H9 (cell line): Measurements from ENCODE around the gene RCAN2. TPM values are rescaled to one million over a fixed set of nuclear protein-coding genes. Genes with fewer than 3 reads are reported as not detected.

Experiments used
- DNase-seq: peaks from one replicate; pipeline ENCODE4 v3.0.0-alpha.2; 2017
- H2AFZ ChIP-seq: one replicate; pipeline ENCODE4 v1.6.1; 2013; ENCODE audit warnings: mild to moderate bottlenecking, low read length, control low read depth, moderate library complexity
- H2AK5ac ChIP-seq: 2 replicates; pipeline ENCODE4 v1.6.1; 2013; ENCODE audit warnings: low read length, control low read depth, mixed read lengths; ENCODE audit not compliant: insufficient read length
- H2BK120ac ChIP-seq: one replicate; pipeline ENCODE4 v1.6.1; 2013; ENCODE audit warnings: low read depth, mild to moderate bottlenecking, low read length, control low read depth, inconsistent platforms; ENCODE audit not compliant: poor library complexity, severe bottlenecking
- H2BK12ac ChIP-seq: 2 replicates; pipeline ENCODE4 v1.6.1; 2013; ENCODE audit warnings: low read length, control low read depth, mixed read lengths, low read depth; ENCODE audit not compliant: insufficient read length
- H2BK15ac ChIP-seq: 2 replicates; pipeline ENCODE4 v1.6.1; 2013; ENCODE audit warnings: low read depth, low read length, control low read depth
- H2BK20ac ChIP-seq: one replicate; pipeline ENCODE4 v1.6.1; 2013; ENCODE audit warnings: low read depth, mild to moderate bottlenecking, low read length, control low read depth, inconsistent platforms; ENCODE audit not compliant: poor library complexity, severe bottlenecking
- H2BK5ac ChIP-seq: 2 replicates; pipeline ENCODE4 v1.6.1; 2013; ENCODE audit warnings: low read length, control low read depth, mixed read lengths; ENCODE audit not compliant: insufficient read length
- H3K14ac ChIP-seq: 2 replicates; pipeline ENCODE4 v1.6.1; 2013; ENCODE audit warnings: low read length, control low read depth; ENCODE audit not compliant: insufficient read depth
- H3K18ac ChIP-seq: 2 replicates; pipeline ENCODE4 v1.6.1; 2013; ENCODE audit warnings: low read depth, mild to moderate bottlenecking, mixed read lengths, low read length, control low read depth; ENCODE audit not compliant: insufficient read length
- H3K23ac ChIP-seq: 2 replicates; pipeline ENCODE4 v1.6.1; 2013; ENCODE audit warnings: low read length, control low read depth, mixed read lengths, low read depth; ENCODE audit not compliant: insufficient read length
- H3K23me2 ChIP-seq: 2 replicates; pipeline ENCODE4 v1.6.1; 2013; ENCODE audit warnings: low read depth, mild to moderate bottlenecking, mixed read lengths, low read length, control low read depth; ENCODE audit not compliant: insufficient read length, poor library complexity, severe bottlenecking
- H3K27ac ChIP-seq: 2 replicates; pipeline ENCODE4 v1.5.1; 2013; ENCODE audit warnings: low read length, control low read depth, mixed read lengths, low read depth; ENCODE audit not compliant: insufficient read length
- H3K27me3 ChIP-seq: 2 replicates; pipeline ENCODE4 v1.6.1; 2013; ENCODE audit warnings: low read length, control low read depth, inconsistent platforms; ENCODE audit not compliant: insufficient read depth
- H3K4ac ChIP-seq: 2 replicates; pipeline ENCODE4 v1.6.1; 2013; ENCODE audit warnings: low read depth, mild to moderate bottlenecking, control low read depth, inconsistent platforms, low read length, moderate library complexity
- H3K4me1 ChIP-seq: 2 replicates; pipeline ENCODE4 v1.6.1; 2013; ENCODE audit warnings: low read length, control low read depth, inconsistent platforms; ENCODE audit not compliant: insufficient read depth
- H3K4me2 ChIP-seq: 2 replicates; pipeline ENCODE4 v1.6.1; 2013; ENCODE audit warnings: low read length, control low read depth, mixed read lengths; ENCODE audit not compliant: insufficient read length, insufficient read depth
- H3K56ac ChIP-seq: 2 replicates; pipeline ENCODE4 v1.6.1; 2013; ENCODE audit warnings: low read depth, mild to moderate bottlenecking, mixed read lengths, low read length, control low read depth; ENCODE audit not compliant: insufficient read length
- H3K79me1 ChIP-seq: 2 replicates; pipeline ENCODE4 v1.6.1; 2013; ENCODE audit warnings: low read depth, mild to moderate bottlenecking, moderate library complexity, low read length, control low read depth, inconsistent platforms; ENCODE audit not compliant: insufficient read depth, poor library complexity, severe bottlenecking
- H3K79me2 ChIP-seq: 2 replicates; pipeline ENCODE4 v1.6.1; 2013; ENCODE audit warnings: low read length, control low read depth, inconsistent platforms; ENCODE audit not compliant: insufficient read depth
- H3K9ac ChIP-seq: 2 replicates; pipeline ENCODE4 v1.6.1; 2013; ENCODE audit warnings: low read length, control low read depth, mixed read lengths; ENCODE audit not compliant: insufficient read length; ENCODE audit errors: extremely low read depth
- H3K9me3 ChIP-seq: one replicate; pipeline ENCODE4 v1.6.1; 2013; ENCODE audit warnings: low read depth, low read length, inconsistent platforms; ENCODE audit not compliant: control insufficient read depth
- H3T11ph ChIP-seq: one replicate; pipeline ENCODE4 v1.6.1; 2013; ENCODE audit warnings: mild to moderate bottlenecking, low read length, control low read depth, inconsistent platforms
- H4K20me1 ChIP-seq: one replicate; pipeline ENCODE4 v1.6.1; 2013; ENCODE audit not compliant: control insufficient read depth, insufficient read length, insufficient read depth
- H4K5ac ChIP-seq: 2 replicates; pipeline ENCODE4 v1.6.1; 2013; ENCODE audit warnings: low read depth, mild to moderate bottlenecking, mixed read lengths, low read length, control low read depth; ENCODE audit not compliant: insufficient read length
- H4K8ac ChIP-seq: replicated peaks from 2 replicates; pipeline ENCODE4 v1.6.1; 2013; ENCODE audit warnings: low read length, control low read depth, mixed read lengths, low read depth; ENCODE audit not compliant: insufficient read length
- H4K91ac ChIP-seq: 2 replicates; pipeline ENCODE4 v1.6.1; 2013; ENCODE audit warnings: low read depth, mild to moderate bottlenecking, moderate library complexity, mixed read lengths, low read length, control low read depth; ENCODE audit not compliant: insufficient read length
- H3K27ac Mint-ChIP-seq, 3 experiments: 2 replicates in 2 of 3; 3 replicates in 1 of 3; pipeline ENCODE4 v1.8.0; 2020 to 2021; ENCODE audit warnings: mixed read lengths in 3 of 3, mild to moderate bottlenecking in 1 of 3, moderate library complexity in 1 of 3
- H3K27me3 Mint-ChIP-seq: 2 replicates; pipeline ENCODE4 v1.8.0; 2021; ENCODE audit warnings: low read depth, mild to moderate bottlenecking, moderate library complexity, mixed read lengths
- H3K36me3 Mint-ChIP-seq, 3 experiments: 2 replicates in 2 of 3; 3 replicates in 1 of 3; pipeline ENCODE4 v1.8.0; 2020 to 2021; ENCODE audit warnings: low read depth in 3 of 3, mixed read lengths in 3 of 3; ENCODE audit not compliant: insufficient read depth in 1 of 3
- H3K4me1 Mint-ChIP-seq, 2 experiments: 2 replicates each; pipeline ENCODE4 v1.8.0; 2020; ENCODE audit warnings: mixed read lengths in 2 of 2
- H3K4me3 Mint-ChIP-seq, 2 experiments: 2 replicates in 1 of 2; 3 replicates in 1 of 2; pipeline ENCODE4 v1.8.0; 2020 to 2021; ENCODE audit warnings: mild to moderate bottlenecking in 2 of 2, mixed read lengths in 2 of 2, moderate library complexity in 1 of 2
- H3K9me3 Mint-ChIP-seq, 2 experiments: 2 replicates in 1 of 2; 3 replicates in 1 of 2; pipeline ENCODE4 v1.8.0; 2020; ENCODE audit warnings: mild to moderate bottlenecking in 2 of 2, mixed read lengths in 2 of 2, moderate library complexity in 1 of 2
- WGBS: extraction: QIAGEN DNeasy Blood & Tissue Kit; methylation state at CpG from one replicate; pipeline ENCODE4 v1.1.7; 2013; ENCODE audit warnings: missing lambda C conversion rate, low lambda C conversion rate, mixed read lengths; ENCODE audit not compliant: insufficient read length; ENCODE audit errors: extremely low coverage; 5-methylcytosine and 5-hydroxymethylcytosine counted together
- total RNA-seq: library from RNA; stranded (reverse); gene quantifications from 2 replicates; pipeline ENCODE4 v1.2.1, GENCODE V29; 2021
- TF ChIP-seq, protein P1 (sequence below): fragments of 200-600 bp; sonication (generic); conservative IDR thresholded peaks from 3 replicates; pipeline ENCODE4 v1.8.0; 2021; ENCODE audit warnings: antibody characterized with exemption, mild to moderate bottlenecking

The RCAN2 gene
- total RNA-seq, 1 experiment from 2014 or later, result 3.0 TPM

DNA sequence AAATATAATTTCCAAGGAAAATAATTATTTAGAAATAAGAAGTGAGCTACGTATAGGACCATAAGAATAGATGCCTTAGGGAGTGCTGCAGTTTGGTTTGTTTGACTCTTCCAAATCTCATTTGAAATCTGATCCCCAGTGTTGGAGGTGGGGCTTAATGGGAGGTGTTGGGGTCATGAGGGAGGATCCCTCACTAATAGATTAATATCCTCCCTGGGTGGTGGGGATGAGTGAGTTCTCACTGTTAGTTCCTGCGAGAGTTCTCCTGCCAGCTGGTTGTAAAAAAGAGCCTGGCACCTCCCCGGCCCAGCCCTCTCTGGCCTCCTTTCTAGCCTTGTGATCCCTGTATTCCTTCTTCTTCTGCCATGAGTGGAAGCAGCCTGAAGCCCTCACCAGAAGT, 69.3 kb downstream of the RCAN2 start:
- H3K9me3 ChIP-seq, result no peaks in the 10 kb centered on the region
- no peak overlapping the region for H3K56ac ChIP-seq
- no peak overlapping the region for H3K9ac ChIP-seq
- H2AFZ ChIP-seq, result no peak overlapping the region
- no peak overlapping the region for H2BK15ac ChIP-seq
- no peak overlapping the region for H4K5ac ChIP-seq
- no peak overlapping the region for H2AK5ac ChIP-seq
- no peaks in the 10 kb centered on the region for H4K20me1 ChIP-seq
- H3K14ac ChIP-seq, result no peak overlapping the region
- peak; percentile 29 for DNase-seq
- Mint-ChIP-seq H3K4me3 (no peak overlapping the region), H3K27me3 (no peaks in the 10 kb centered on the region), H3K9me3 (no peaks in the 10 kb centered on the region), H3K4me1 (peaks cover 5 to 7% of the 10 kb centered on the region in 2 experiments; a peak in 3 of 4 replicates), H3K27ac (no peak overlapping the region), H3K36me3 (no peaks in the 10 kb centered on the region)
- H4K91ac ChIP-seq, result no peak overlapping the region
- H3K4ac ChIP-seq, result no peak overlapping the region
- H3K79me1 ChIP-seq, result no peaks in the 10 kb centered on the region
- H3K79me2 ChIP-seq, result no peaks in the 10 kb centered on the region
- no peak overlapping the region for H3T11ph ChIP-seq
- no peaks in the 10 kb centered on the region for H3K27me3 ChIP-seq
- H3K27ac ChIP-seq, result no peak overlapping the region
- H3K23me2 ChIP-seq, result no peaks in the 10 kb centered on the region
- no peaks in the 10 kb centered on the region; the same call in 1 of the 2 replicates for H3K4me1 ChIP-seq
- no CpG with 5 or more reads among the region's 3 CpGs for WGBS
- no peak overlapping the region for H2BK20ac ChIP-seq
- H2BK120ac ChIP-seq, result no peak overlapping the region
- no peak overlapping the region for H3K4me2 ChIP-seq
- no peak overlapping the region for H2BK12ac ChIP-seq
- no peak overlapping the region for H3K23ac ChIP-seq
- no peak overlapping the region for H3K18ac ChIP-seq
- TF ChIP-seq, protein P1, sequence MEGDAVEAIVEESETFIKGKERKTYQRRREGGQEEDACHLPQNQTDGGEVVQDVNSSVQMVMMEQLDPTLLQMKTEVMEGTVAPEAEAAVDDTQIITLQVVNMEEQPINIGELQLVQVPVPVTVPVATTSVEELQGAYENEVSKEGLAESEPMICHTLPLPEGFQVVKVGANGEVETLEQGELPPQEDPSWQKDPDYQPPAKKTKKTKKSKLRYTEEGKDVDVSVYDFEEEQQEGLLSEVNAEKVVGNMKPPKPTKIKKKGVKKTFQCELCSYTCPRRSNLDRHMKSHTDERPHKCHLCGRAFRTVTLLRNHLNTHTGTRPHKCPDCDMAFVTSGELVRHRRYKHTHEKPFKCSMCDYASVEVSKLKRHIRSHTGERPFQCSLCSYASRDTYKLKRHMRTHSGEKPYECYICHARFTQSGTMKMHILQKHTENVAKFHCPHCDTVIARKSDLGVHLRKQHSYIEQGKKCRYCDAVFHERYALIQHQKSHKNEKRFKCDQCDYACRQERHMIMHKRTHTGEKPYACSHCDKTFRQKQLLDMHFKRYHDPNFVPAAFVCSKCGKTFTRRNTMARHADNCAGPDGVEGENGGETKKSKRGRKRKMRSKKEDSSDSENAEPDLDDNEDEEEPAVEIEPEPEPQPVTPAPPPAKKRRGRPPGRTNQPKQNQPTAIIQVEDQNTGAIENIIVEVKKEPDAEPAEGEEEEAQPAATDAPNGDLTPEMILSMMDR, result no peak
- H2BK5ac ChIP-seq, result no peak overlapping the region
- H4K8ac ChIP-seq, result no peak overlapping the region
